Measurements from ENCODE around the gene NXNL1.
A peak's percentile ranks its signal among the peaks of the same experiment; 100 is the strongest.

- TF ChIP-seq, protein P1, sequence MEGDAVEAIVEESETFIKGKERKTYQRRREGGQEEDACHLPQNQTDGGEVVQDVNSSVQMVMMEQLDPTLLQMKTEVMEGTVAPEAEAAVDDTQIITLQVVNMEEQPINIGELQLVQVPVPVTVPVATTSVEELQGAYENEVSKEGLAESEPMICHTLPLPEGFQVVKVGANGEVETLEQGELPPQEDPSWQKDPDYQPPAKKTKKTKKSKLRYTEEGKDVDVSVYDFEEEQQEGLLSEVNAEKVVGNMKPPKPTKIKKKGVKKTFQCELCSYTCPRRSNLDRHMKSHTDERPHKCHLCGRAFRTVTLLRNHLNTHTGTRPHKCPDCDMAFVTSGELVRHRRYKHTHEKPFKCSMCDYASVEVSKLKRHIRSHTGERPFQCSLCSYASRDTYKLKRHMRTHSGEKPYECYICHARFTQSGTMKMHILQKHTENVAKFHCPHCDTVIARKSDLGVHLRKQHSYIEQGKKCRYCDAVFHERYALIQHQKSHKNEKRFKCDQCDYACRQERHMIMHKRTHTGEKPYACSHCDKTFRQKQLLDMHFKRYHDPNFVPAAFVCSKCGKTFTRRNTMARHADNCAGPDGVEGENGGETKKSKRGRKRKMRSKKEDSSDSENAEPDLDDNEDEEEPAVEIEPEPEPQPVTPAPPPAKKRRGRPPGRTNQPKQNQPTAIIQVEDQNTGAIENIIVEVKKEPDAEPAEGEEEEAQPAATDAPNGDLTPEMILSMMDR (conservative IDR thresholded peaks at IDR 0.05): peak; percentile 99
- TF ChIP-seq ZFX (IDR thresholded peaks at IDR 0.05): no peak
Observed at GRCh38 chr19:17496337-17496997, 35.7 kb upstream of the NXNL1 start.

Data from C4-2B (cell line).